GM10266 (cell line): ENCODE data around the gene PHB1.

Source experiments
- DNase-seq: peaks from one replicate; pipeline ENCODE4 v3.0.0; 2012; ENCODE audit errors: extremely low spot score
- CTCF ChIP-seq: IDR thresholded peaks from 2 replicates; pipeline ENCODE4 v1.5.1; 2012; ENCODE audit warnings: mild to moderate bottlenecking, low read depth; ENCODE audit not compliant: control insufficient read depth, insufficient read depth; ENCODE audit errors: missing control alignments

The PHB1 gene

DNA sequence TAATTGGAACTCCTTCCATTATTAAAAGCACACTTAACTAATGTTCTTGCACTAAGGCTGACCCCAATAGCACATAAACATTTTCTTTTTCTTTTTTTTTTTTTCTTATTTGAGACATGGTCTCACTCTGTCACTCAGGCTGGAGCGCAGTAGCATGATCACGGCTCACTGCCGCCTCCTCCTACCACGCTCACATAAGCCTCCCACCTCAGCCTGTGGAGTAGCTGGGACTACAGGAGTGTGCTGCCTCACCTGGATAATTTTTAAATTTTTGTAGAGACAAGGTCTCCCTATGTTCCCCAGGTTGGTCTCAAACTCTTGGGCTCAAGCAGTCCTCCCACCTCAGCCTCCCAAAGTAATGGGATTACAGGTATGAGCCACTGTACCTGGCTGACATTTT, 51.4 kb downstream of the PHB1 start:
- TF ChIP-seq CTCF = no peak
- DNase-seq = no peak

DNA sequence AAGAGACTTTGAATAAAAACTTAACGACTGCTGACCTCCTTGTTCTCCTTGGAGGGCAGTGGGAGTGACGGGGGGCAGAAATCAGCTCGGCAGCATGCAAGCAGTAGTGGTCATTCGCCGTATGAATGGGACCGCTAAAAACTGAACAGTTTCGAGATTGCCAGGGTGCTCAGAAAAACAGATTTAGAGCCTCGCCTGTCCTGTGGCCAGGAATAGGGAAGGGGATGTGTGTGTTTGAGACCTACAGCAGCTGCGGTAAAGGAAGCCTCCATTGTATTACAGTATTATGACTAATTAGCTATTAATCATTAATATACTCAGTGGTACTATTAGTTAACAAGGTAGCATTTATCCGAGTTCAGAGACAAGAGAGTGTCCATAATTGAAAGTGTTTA, 52.0 kb downstream of the PHB1 start:
- DNase-seq = no peak
- no peak for TF ChIP-seq CTCF

DNA sequence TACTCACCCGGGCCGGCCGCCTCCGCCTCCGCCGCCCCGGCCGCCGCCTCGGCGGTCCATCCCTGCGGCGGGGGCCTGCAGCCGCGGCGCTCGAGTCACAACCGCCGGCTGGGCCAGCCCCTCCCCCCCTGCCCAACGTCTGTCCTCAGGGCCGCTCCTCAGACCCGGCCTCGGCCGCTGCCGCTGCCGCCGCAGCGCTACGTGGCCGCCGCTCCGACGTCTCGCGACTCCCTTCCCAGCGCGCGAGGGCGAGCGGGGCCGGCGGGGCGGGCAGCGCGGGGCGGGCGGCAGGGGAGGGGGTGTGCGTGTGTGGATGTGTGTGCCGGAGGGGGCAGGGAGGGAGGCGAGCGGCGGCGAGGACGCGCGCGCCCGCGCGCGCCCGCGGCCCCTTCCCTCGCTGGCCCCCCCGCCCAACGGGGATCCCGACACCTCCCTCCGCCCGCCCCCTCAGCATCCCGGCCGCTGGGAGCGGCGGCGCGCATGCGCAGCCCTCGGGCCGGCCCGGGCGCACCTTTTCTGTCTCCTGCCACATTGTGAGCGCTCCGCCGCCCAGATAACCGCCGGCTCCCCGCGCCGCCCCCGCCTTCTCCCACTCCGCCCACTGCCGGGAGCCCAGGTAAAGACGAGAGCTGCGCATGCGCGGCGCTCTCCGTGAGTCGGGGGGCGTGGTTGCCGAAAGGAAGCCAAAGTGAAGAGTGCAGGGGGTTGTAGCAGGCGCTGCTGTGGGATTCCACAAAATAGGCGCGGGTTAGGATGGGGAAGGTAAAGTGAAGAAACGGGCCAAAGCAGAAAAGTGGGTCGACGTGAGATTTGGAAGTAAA, 52.6 kb downstream of the PHB1 start, which contains the start of gene ZNF652:
TSS of gene ZNF652 (minus strand) at position 349 of the 821 bp plus-strand sequence. CDS start 44,525 bp downstream, outside the sequence.
- DNase-seq = peak; percentile 97

GRCh38 chr17:49361129-49361901, 53.4 kb downstream of the PHB1 start:
- no peak for TF ChIP-seq CTCF
- peak; percentile 70 for DNase-seq

More for the DNA sequence above, 52.6 kb downstream of the PHB1 start, which contains the start of gene ZNF652:
- TF ChIP-seq CTCF = no peak

- no peak for TF ChIP-seq CTCF
- DNase-seq = no peak
Measured at GRCh38 chr17:49360796-49361128, 53.9 kb downstream of the PHB1 start.

GRCh38 chr17:49359990-49360795, 54.5 kb downstream of the PHB1 start:
- no peak for TF ChIP-seq CTCF
- DNase-seq = peak; percentile 14
